ENCODE measurements around the gene ADAM17.
"Not testable (repeated sequence)": the region's sequence is repeated elsewhere in the genome, so short reads cannot be mapped to it uniquely, and the experiment has no call there.

Gene ADAM17

DNA sequence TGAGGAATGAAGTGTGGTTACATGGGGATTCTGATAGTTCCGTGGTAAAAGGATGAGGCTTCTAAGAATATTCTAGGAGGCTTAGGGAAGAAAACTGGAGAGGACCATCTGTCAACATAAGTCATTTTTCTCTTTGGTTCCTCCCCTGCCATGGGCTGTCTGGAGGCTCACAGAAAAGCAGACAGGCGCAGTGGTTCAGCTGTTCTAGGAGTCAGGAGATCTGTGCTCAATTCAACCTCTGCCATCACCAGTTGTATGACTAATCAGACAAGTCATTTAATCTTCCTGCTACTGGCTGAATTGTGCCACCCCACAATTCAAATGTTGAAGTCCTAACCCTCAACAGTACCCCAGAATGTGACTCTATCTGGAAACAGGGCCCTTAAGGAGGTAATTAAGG lies 36.4 kb downstream of the ADAM17 start:
- no peak for DNase-seq (ENCODE audit: low spot score)

DNA sequence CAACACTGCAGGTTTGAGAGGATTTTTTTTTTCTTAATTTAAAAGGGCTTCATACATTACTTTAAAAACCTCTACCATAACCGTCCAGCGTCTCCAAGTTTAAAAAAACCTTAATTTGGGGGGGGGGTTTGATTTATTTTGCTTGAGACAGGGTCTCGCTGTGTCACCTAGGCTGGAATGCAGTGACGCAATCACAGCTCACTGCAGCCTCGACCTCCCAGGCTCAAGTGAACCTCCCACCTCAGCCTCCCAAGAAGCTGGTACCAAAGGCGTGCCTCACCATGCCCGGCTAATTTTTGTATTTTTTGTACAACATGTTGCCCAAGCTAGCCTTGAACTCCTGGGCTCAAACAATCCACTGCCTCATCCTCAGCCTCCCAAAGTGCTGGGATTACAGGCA lies 36.9 kb downstream of the ADAM17 start:
- DNase-seq (ENCODE audit: low spot score), result no peak

GRCh38 chr2:9518163-9518562 lies 37.5 kb downstream of the ADAM17 start:
- no peak for DNase-seq (ENCODE audit: low spot score)

GRCh38 chr2:9517118-9517782 lies 38.4 kb downstream of the ADAM17 start:
- DNase-seq (ENCODE audit: low spot score), result no peak

- DNase-seq (ENCODE audit: low spot score), result not testable (repeated sequence)
These were observed 41.7 kb downstream of the ADAM17 start for GRCh38 chr2:9513946-9514345.

- DNase-seq (ENCODE audit: low spot score), result no peak
These were observed 46.7 kb downstream of the ADAM17 start for GRCh38 chr2:9508931-9509330.

DNA sequence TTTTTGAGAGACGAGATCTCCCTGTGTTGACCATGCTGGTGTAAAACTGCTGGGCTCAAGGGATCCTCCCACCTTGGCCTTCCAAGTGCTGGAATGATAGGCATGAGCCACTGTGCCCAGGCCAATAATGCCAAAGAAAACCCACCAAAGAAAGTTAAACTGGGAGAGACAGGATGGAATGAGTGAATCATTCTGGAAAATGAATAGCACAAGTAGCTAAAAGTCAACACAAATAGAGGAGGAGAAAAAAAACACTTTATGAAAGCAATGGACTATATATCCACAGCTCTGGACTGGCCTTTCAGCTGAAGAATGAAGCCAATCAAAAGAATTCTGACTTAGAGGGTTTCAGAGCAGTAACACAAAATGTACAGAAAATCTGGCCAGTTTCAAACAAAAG lies 57.4 kb downstream of the ADAM17 start:
- DNase-seq (ENCODE audit: low spot score), result no peak

DNA sequence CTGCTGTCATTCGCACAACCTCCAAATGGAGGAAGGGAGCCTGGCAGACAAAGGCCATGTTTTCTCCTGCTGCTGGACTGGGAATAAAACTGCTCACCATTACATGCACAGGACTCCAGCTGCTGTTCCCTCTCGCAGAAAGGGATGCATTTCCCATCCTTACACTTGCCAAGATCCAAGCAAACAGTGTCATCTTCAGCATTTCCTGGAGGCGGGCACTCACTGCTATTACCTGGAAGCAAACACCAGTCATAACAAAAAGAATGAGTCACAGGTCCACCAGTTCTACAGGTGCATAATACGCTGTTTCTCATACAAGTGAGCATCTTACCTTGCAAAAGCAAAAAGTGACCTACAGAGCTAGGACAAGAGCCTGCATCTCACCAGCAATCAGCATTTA lies 58.6 kb downstream of the ADAM17 start:
- no peak for DNase-seq (ENCODE audit: low spot score)

- no peak for DNase-seq (ENCODE audit: low spot score)
These were observed 61.5 kb downstream of the ADAM17 start for GRCh38 chr2:9494081-9494480.

DNA sequence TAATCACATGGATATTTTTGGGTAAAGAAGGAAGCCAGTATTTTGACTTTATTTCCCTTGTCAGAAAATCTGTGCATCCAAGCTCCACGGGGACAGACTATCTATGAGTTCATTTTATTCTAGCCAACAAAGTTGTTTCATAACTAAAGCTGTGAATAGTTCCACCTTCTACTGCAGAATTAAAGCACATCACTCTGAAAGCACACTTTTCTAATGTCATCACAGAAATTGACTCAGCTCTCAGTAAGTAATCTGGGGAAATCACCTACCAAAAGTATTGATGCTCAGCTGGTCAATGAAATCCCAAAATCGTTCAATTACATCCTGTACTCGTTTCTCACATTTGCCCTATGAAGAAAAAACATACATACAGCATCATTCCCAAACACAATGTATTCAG lies 62.2 kb downstream of the ADAM17 start:
- DNase-seq (ENCODE audit: low spot score), result no peak

DNA sequence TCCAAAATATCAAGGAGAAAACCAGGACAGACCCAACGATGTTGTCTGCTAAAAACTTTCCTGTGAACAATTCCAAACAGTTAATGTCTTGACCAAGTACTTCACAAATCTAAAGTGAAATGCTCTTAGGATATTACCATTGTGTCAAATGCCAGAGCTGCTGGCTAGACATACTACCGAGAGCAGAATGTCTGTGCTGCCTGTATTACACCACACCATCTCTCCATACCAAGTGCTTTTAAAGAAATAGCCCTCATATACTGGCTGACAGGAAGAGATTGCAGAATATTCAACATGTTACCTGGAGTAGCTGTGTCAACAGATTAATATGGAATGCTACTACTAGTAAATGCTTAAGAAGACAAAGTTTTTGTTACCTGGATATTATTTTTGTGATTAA lies 62.7 kb downstream of the ADAM17 start:
- no peak for DNase-seq (ENCODE audit: low spot score)

DNA sequence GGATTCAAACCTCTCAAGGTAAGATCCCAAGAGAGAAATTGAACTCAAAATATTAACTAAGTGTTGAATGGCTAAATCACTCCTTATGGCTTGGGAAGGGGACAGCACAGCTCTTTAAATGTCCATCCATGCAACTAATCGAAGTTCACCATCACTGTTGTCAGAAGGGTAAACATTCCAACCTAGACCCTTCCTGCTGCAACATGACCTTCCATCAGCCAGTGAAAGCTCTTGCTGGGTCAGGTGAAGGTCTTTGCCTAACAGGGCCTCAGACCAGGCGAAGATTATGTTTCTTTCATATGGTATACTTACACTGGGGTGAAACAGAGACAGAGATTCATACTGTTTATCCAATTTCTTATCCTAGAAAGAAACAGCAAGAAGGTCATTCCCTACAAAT lies 64.8 kb downstream of the ADAM17 start:
- no peak for DNase-seq (ENCODE audit: low spot score)

DNA sequence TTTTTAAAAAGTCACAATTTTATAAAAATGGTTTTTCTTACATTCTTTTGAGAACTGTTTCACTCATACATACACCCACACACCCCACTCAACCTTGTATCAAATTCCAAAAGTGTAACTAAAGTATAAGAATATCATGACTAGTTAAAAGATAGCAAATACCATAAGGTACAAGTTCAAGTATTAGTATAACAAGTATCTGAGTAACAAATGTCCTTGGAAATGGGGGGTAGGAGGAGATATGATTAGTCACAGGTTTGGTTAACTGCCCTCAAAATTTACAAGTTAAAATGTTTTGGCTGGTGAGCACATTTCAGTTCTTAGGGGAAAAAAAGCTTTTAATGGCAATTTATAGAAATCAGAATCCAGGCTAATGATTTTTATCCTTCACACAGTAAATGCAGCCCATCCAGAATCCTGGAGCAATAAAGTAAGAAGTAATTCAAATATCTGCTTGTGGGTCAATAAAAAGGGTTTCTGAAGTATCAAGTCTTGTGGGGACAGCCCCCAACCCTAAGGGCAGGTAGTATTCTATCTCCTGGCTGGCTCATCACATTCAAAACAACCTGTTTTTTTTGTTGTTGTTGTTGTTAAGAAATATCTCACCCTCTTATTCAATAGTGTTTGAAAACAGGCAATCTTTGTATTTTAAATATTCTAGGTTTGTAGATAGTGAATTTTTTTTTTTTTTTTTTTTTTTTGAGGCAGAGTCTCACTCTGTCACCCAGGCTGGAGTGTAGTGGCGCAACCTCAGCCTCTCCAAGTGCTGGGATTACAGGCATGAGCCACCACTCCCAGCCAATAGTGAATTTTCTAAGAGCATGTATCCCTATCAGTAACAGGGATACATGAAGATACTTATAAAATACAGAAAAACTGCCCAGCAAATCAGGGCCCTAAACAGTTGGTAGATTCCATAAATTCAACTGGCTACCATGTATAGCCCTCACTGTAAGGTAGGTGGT lies 66.8 kb downstream of the ADAM17 start:
- DNase-seq (ENCODE audit: low spot score), result no peak

GRCh38 chr2:9484533-9484932 lies 71.1 kb downstream of the ADAM17 start:
- no peak for DNase-seq (ENCODE audit: low spot score)

GRCh38 chr2:9483107-9483506 lies 72.5 kb downstream of the ADAM17 start:
- no peak for DNase-seq (ENCODE audit: low spot score)

DNA sequence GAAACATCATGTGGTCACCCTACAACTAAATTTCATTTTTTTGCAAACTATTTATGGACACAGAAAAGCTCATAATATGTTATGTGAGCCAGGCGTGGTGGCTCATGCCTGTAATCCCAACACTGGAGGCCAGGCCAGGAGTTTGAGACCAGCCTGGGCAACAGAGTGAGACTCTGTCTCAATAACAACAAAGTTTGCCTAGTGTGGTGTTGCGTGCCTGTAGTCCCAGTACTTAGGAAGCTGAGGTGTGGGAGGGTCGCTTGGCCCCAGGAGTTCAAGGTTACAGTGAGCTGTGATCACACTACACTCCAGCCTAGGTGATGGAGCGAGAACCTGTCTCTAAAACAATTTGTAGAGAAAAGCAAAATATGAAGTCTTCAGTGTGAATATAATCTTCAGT lies 75.5 kb downstream of the ADAM17 start:
- no peak for DNase-seq (ENCODE audit: low spot score)

DNA sequence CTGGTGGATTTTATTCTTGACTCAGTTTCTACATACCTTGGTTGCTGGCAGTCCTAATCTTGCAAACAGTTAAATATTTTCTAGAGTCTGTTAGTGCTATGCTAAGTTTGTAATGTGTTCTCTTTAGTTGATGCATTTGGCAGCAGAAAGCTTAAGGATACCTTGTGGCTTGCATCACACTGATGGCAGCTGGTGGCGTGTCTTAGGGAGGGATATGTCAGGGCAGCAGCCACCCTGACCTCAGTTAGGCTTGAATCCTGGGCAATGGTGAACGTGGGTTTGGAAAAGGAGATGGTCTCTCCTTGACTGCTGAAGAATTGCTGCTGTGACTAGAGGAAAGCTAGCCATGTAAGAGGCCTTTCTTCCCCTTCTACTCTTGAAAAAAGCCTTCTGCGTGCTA lies 77.1 kb downstream of the ADAM17 start:
- DNase-seq (ENCODE audit: low spot score), result no peak

DNA sequence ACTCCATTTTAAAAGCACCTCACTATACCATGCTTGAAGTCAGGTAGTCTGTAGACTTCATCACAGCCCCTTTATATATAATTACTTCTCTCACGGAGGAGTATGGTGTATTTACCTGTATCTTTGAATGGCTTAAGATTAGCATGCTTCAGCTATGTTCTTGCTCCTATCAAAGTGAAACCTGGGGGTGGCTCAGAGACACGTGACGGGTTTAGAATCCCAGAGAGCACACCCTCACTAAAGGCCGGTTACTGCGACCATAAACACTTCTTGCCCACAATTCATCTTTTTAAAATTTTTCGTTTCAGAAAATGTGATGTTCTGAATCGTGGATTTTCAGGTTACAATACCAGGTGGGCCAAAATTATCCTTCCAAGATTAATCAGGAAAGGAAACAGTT lies 77.7 kb downstream of the ADAM17 start:
- no peak for DNase-seq (ENCODE audit: low spot score)

DNA sequence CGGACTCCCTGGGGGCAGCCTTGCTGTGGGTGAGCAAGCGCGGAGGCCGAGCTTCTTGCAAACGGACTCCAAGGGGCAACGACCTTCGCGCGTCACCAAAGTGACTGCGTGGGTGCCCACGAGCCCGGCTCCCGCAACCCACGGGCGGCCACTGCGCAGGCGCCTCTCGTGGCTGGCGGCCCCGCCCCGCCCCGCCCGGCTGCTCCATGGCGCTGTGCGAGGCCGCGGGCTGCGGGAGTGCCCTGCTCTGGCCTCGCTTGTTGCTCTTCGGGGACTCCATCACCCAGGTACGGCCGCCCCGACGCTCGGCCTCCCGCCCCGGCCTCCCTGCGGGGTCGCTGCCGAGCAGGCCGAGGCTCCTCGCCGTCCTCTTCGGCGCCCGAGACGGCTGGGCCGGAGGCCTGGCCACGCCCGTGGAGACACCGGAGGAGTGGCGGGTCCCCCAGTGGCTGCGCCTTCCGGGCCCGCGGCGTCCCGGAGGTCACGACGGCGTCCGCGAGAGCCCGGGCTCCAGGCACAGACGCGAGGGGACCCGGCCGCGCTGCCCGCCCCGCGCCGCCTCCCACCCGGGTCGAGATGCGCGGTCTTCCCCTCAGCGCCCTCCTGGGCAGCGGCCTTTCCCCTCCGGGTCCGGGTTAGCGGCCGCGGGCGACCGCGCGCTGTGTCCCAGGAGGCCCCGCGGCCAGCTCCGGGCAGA lies 81.1 kb downstream of the ADAM17 start, which contains the start of gene IAH1:
IAH1 (plus strand) TSS at position 191 of the 697 bp plus-strand sequence; CDS start at position 207, 16 bp downstream.
- peak; percentile 71 for DNase-seq (ENCODE audit: low spot score)

DNA sequence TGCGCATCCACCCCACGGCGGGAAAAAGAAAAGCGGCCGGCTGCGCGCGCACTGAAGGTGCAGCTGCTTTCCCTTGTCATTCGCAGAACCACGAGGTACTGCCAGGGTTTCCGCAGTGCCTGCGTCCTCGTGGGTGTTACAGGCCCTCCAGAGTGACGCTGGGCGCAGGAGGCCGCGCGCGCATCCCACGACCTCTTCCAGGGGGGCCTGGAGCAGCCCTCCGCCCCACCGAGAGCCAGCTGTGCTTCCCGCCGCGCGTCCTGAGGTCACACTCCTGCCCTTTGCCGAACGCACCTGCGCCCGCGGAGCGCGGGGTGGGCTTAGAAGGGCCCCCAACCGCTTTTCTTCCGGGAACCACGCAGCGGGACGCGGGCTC lies 81.7 kb downstream of the ADAM17 start:
- DNase-seq (ENCODE audit: low spot score), result no peak

DNA sequence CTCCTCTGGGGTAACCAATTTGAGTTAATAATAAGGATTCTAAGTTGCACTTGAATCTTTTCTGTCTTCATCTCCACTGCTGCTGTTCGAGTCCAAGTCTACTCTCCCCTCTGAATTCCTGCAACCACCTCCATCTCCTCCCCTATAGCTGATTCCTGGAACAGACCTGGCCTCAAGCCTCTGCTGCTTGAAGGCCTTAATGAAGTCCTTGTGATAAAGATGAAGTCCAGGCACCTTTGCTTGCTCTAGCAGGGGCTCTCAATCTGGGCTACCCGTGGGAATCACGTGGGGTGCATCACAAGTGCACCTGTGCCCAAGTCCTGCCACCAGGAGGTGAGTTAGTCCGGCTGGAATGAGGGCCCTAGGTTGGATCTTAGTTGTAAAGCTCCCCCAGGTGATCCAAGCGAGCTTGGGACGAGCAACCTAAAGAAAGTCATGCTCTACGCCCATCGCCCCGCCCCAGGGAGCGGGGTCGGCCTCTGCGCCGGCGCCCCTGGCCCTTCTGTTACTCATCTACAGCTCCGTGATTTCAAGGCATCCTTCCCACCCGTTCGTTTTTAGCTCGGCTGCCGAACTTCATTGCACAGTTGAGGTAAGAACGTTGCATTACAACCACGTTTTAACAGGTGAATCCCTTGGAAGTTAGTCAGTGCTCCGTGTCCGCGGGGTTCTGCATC lies 82.2 kb downstream of the ADAM17 start:
- peak; percentile 61 for DNase-seq (ENCODE audit: low spot score)

DNA sequence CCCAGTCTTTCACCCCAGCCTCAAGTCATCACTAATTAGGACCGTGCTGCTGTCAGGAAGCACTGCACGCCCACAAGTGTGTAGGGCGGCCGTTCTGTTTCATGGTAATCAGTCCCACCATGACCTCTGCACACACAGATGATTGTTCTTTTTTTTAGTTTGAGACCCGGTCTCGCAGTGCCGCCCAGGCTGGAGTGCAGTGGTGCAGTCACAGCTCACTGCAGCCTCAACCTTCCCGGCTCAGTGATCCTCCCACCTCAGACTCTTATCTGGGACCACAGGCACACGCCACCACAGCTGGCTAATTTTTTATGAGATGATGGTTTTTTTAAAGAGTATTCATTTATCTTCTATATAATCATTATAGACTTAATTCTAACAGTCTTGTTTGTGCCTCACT lies 83.1 kb downstream of the ADAM17 start:
- no peak for DNase-seq (ENCODE audit: low spot score)
